ENCODE data around the gene CALN1. TPM values are rescaled to one million over a fixed set of nuclear protein-coding genes. Genes with fewer than 3 reads are reported as not detected.

CALN1 gene
- total and polyA plus RNA-seq, 2 of the 8 experiments (the other 6 are each of a cell fraction or from before 2014, with no cell fraction given): 6.4 to 15.2 TPM

DNA sequence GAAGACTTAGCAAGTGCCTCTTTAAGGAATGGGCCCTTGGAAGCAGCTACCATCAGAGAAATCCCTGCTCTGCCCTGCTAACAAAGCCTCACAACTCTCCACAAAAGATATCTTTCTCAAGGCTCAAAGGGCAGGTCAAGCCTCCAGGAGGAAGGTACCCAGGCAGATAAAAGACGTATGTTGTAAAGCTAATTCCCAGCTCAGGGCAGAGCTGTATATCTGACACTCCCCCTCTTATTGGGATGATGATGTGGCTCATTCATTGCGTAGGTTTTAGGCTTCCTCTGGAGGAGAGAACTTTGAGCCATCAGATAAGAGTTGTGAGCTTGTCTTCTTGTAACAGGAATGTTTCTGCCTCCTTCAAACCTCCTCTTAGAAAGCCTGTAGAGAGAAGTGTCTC lies 145.4 kb downstream of the CALN1 start:
- CTCF ChIA-PET (ENCODE audit: partially characterized antibody): interaction anchor here (0.7 to 5.1 kb wide), 7 partner anchors 11 to 203 kb away, joined by 3 to 26 read pairs (median 3); no protein-coding TSS in a partner anchor
- 49% methylated on average over 2 of the region's 2 CpGs; no CpG with 5 or more reads in 1 of the 2 experiments for WGBS, 2 experiments (ENCODE audit: extremely low coverage in 1 of 2, insufficient coverage in 1 of 2, insufficient read length in 1 of 2, insufficient replicate concordance in 2 of 2, low coverage in 1 of 2, low lambda C conversion rate in 2 of 2, missing lambda C conversion rate in 1 of 2)
- no peak overlapping the region for H3K27ac ChIP-seq (ENCODE audit: low read depth, low read length)
- POLR2A ChIA-PET (ENCODE audit: partially characterized antibody): interaction anchor here (1.1 kb wide), 1 partner anchor 82 kb away, joined by 3 read pairs; no protein-coding TSS in a partner anchor
- no peaks in the 10 kb centered on the region; a peak in 1 of 4 replicates for H3K79me2 ChIP-seq (ENCODE audit: control insufficient read depth in 1 of 2, insufficient read depth in 2 of 2, low read length in 2 of 2)
- no peak overlapping the region for H3K56ac ChIP-seq (replicated peaks; ENCODE audit: insufficient read length, low read depth, low read length)
- no peaks in the 10 kb centered on the region for H3K9me3 ChIP-seq (ENCODE audit: insufficient read depth in 2 of 2, low read depth in 1 of 2, low read length in 1 of 2)
- H3K4ac ChIP-seq (replicated peaks; ENCODE audit: insufficient read length, low read depth, low read length): no peak overlapping the region
- no peak overlapping the region for H2BK15ac ChIP-seq (ENCODE audit: low read length)
- no peak overlapping the region for H4K8ac ChIP-seq (ENCODE audit: extremely low read depth, insufficient read depth, low read length)
- H3K4me3 ChIP-seq (ENCODE audit: extremely low read depth in 1 of 4, insufficient read depth in 2 of 4, low read depth in 3 of 4, low read length in 4 of 4): no peak overlapping the region
- no peaks in the 10 kb centered on the region for H3K79me1 ChIP-seq (ENCODE audit: low read depth, low read length)
- DNase-seq (ENCODE audit: low read depth in 1 of 2, low spot score in 2 of 2): no peak
- H3K36me3 ChIP-seq (ENCODE audit: control insufficient read depth in 2 of 4, insufficient read depth in 4 of 4, low read length in 3 of 4): peaks cover 0 to 3% (median 0%) of the 10 kb centered on the region in 4 experiments; a peak in 1 of 8 replicates
- H2BK20ac ChIP-seq (ENCODE audit: low read length): no peak overlapping the region
- H2BK12ac ChIP-seq (ENCODE audit: low read depth, low read length): peak overlapping the region; percentile 50; the same call in 1 of the 2 replicates
- H4K5ac ChIP-seq (ENCODE audit: insufficient read length, low read depth, low read length): no peak overlapping the region
- TF ChIP-seq SIN3A (conservative IDR thresholded peaks at IDR 0.05 in 1 of 2, IDR thresholded peaks at IDR 0.05 in 1 of 2; ENCODE audit: low read depth in 1 of 2, low read length in 2 of 2) (no peak), RFX5 (IDR thresholded peaks at IDR 0.05; ENCODE audit: borderline replicate concordance, low read depth, low read length) (no peak), BACH1 (IDR thresholded peaks at IDR 0.05; ENCODE audit: low read length) (no peak), SAP30 (IDR thresholded peaks at IDR 0.05; ENCODE audit: insufficient read depth, insufficient replicate concordance, low read length) (no peak), CBX5 (IDR thresholded peaks at IDR 0.05; ENCODE audit: low read depth, low read length) (no peak), SIRT6 (IDR thresholded peaks at IDR 0.05; ENCODE audit: low read length) (no peak), TEAD4 (IDR thresholded peaks at IDR 0.05; ENCODE audit: low read depth, low read length) (no peak), CHD2 (IDR thresholded peaks at IDR 0.05; ENCODE audit: low read length) (no peak), GTF2F1 (IDR thresholded peaks at IDR 0.05; ENCODE audit: borderline replicate concordance, low read depth, low read length) (no peak), SP4 (IDR thresholded peaks at IDR 0.05; ENCODE audit: low read length) (no peak), BCL11A (IDR thresholded peaks at IDR 0.05; ENCODE audit: low read depth in 2 of 2, low read length in 2 of 2) (no peak)
- no peak for FAIRE-seq
- H3K27me3 ChIP-seq (replicated peaks in 1 of 4; ENCODE audit: control insufficient read depth in 3 of 4, extremely low read depth in 1 of 4, insufficient read depth in 3 of 4, low read length in 3 of 4): no peaks in the 10 kb centered on the region
- H2BK5ac ChIP-seq (ENCODE audit: low read depth, low read length): no peak overlapping the region
- H2AK5ac ChIP-seq (ENCODE audit: low read depth, low read length): no peak overlapping the region
- peaks cover 11 to 29% (median 20%) of the 10 kb centered on the region in 4 experiments for H3K4me1 ChIP-seq (replicated peaks in 1 of 4; ENCODE audit: control insufficient read depth in 3 of 4, insufficient read depth in 4 of 4, low read length in 3 of 4)
- H3K9ac ChIP-seq (replicated peaks in 1 of 4; ENCODE audit: extremely low read depth in 1 of 4, low read depth in 3 of 4, low read length in 3 of 4): no peak overlapping the region
- H2BK120ac ChIP-seq (replicated peaks; ENCODE audit: low read depth, low read length): no peak overlapping the region
- no peak overlapping the region for H4K91ac ChIP-seq (replicated peaks; ENCODE audit: insufficient read length, low read length)
- H4K20me1 ChIP-seq (replicated peaks in 1 of 2; ENCODE audit: control insufficient read depth in 1 of 2, insufficient read depth in 2 of 2, low read length in 2 of 2): no peaks in the 10 kb centered on the region
- H3K4me2 ChIP-seq (ENCODE audit: insufficient read depth in 1 of 2, low read depth in 2 of 2, low read length in 2 of 2): 0 out of 4 replicates have a peak overlapping the region, but pooled peaks of 1 of the 2 experiments have one; percentile 5
- no peak overlapping the region for H3K18ac ChIP-seq (ENCODE audit: extremely low read depth, low read length)
- no peak overlapping the region for H2AFZ ChIP-seq (ENCODE audit: low read length)
- H3K23me2 ChIP-seq (ENCODE audit: low read depth, low read length): peaks cover 1% of the 10 kb centered on the region; the same call in 1 of the 2 replicates
- H3K14ac ChIP-seq (ENCODE audit: insufficient read length): no peak overlapping the region
- H3K23ac ChIP-seq (ENCODE audit: insufficient read length): no peak overlapping the region

Data from H1 (cell line).